ENCODE measurements around the gene PSAT1. TPM values are rescaled to one million over a fixed set of nuclear protein-coding genes. Genes with fewer than 3 reads are reported as not detected.

The PSAT1 gene
- total RNA-seq, 1 donor from 2014 or later, result 142 TPM

DNA sequence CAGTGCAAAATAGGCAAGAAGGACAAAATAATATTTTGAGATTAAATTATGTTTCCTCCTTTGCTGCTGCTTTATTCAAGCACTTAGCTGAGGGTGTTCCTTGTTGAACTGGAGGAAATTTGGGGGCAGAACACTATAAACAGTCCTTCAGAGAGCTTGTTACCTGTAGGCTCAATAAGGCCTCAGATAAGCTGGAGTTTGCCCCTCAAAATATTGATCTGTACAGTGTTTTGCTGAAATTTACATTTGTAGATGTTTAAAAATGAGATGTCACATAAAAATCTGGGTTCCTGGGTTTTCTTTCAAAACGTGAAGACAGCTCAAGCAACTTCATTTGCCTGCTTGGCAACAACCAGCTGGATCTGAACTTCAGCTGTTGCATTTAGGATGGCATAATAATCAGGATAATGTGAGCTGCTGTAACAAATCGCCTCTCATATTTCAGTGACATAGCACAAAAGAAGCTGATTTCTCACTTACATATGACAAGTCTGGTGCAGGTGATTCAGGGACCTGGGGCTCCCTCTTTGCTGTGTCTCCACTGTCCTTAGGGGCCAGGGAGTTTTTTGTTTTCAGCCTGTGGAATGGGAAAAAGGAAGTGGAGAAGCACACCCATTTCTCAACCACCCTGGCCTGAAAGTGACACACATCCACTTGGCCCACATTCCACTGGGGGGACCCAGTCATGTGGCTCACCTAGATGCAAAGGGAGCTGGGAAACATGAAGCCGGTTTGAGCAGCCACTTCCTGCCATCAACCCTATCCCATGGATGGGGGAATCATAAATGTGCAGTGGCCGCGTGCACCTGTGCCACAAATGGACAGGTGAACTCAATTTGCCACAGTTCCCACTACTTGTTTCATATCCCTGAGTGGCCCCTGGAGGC lies 2.4 kb upstream of the PSAT1 start:
- H3K36me3 ChIP-seq (ENCODE audit: control insufficient read depth, insufficient read depth, low read length), result no peaks in the 10 kb centered on the region
- H3K4me3 ChIP-seq (ENCODE audit: low read depth, low read length), result no peak overlapping the region
- H3K27me3 ChIP-seq (ENCODE audit: control insufficient read depth, insufficient read depth, low read length), result no peaks in the 10 kb centered on the region
- no peak for TF ChIP-seq CTCF (IDR thresholded peaks at IDR 0.05; ENCODE audit: insufficient read depth, low read length, severe bottlenecking)
- DNase-seq (ENCODE audit: low read depth) (no peak), FAIRE-seq (no peak)

DNA sequence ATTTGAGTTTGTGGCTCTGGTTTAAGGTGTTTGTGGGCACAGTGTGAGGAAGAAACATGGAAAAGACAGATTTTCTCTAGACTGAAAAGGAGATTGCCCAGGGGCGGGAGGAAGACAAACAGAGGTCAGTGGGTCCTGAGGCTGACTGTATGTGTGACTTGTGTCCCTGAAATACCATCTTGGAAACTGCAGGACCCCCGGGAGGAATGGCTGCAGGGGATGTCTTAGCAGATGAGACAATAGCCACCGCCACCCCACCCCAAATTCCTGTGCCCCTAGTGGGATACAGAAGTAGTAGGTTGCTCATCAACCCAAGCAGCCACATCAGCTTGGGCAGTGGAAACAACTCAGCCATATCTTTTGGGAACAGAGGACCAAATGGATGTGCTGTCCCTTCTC lies 1.7 kb upstream of the PSAT1 start:
- FAIRE-seq (no peak), DNase-seq (ENCODE audit: low read depth) (no peak)
- TF ChIP-seq CTCF (IDR thresholded peaks at IDR 0.05; ENCODE audit: insufficient read depth, low read length, severe bottlenecking), result no peak
- Histone ChIP-seq H3K27me3 (ENCODE audit: control insufficient read depth, insufficient read depth, low read length) (no peaks in the 10 kb centered on the region), H3K36me3 (ENCODE audit: control insufficient read depth, insufficient read depth, low read length) (peaks cover 3% of the 10 kb centered on the region), H3K4me3 (ENCODE audit: low read depth, low read length) (no peak overlapping the region)

- FAIRE-seq, result no peak
- Histone ChIP-seq H3K36me3 (ENCODE audit: control insufficient read depth, insufficient read depth, low read length) (peaks cover 6% of the 10 kb centered on the region), H3K27me3 (ENCODE audit: control insufficient read depth, insufficient read depth, low read length) (no peaks in the 10 kb centered on the region), H3K4me3 (ENCODE audit: low read depth, low read length) (peak overlapping the region; percentile 99)
- DNase-seq (ENCODE audit: low read depth), result no peak
- TF ChIP-seq CTCF (IDR thresholded peaks at IDR 0.05; ENCODE audit: insufficient read depth, low read length, severe bottlenecking), result no peak
Measured at GRCh38 chr9:78295731-78296130, 1.2 kb upstream of the PSAT1 start.

DNA sequence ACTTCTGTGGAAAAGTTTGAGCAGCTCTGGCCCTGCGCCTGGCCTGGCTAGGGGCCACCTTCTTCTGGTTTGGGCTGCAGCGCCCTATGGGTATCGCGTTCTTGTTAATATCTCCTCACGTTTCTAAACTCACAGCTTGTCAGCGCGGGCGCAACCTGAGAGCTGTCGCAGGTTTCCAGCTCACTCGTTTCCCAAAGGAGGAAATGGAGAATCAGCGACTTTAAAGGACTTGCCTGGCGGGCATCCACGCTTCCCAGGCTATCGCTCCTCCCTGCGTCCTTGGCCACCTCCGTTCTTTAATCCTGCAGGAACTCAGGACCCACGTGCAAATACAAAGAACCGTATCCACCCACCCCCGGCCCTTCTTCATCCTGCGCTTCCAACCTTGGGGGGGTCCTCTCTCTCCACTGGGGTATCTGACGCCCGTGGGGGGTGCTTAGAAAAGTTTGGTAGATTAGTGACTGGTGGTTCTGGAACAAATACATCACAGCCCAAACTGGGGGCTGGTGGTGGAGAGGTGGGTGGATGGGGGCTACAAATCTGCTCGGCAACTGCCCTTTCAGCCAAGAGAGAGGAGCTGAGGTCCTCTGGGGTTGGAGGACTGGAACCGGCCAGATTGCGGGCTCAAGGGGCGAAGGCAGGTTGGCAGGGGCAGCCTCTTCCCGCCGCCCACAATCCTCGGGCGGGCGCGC lies 578 bp upstream of the PSAT1 start:
- DNase-seq (ENCODE audit: low read depth), result peak; percentile 40
- Histone ChIP-seq H3K27me3 (ENCODE audit: control insufficient read depth, insufficient read depth, low read length) (no peaks in the 10 kb centered on the region), H3K4me3 (ENCODE audit: low read depth, low read length) (peak overlapping the region; percentile 99), H3K36me3 (ENCODE audit: control insufficient read depth, insufficient read depth, low read length) (peaks cover 6% of the 10 kb centered on the region)
- TF ChIP-seq CTCF (IDR thresholded peaks at IDR 0.05; ENCODE audit: insufficient read depth, low read length, severe bottlenecking), result no peak
- FAIRE-seq, result no peak

DNA sequence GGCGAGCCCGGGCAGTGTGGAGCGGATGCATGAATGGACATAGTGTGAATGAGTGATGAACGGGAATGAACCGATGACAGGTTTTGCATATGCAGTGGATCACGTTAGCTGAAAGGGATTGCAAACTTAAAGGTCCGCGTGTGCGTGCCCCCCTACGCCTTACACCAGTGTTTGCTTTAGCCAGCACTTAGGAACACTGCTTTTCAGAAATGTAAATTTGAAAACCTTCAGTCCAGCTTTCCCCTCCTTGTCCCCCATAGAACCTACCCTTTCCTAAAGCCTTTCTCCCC lies 692 bp downstream of the PSAT1 start:
- H3K27me3 ChIP-seq (ENCODE audit: control insufficient read depth, insufficient read depth, low read length), result no peaks in the 10 kb centered on the region
- peak; percentile 69 for DNase-seq (ENCODE audit: low read depth)
- peak overlapping the region; percentile 99 for H3K4me3 ChIP-seq (ENCODE audit: low read depth, low read length)
- H3K36me3 ChIP-seq (ENCODE audit: control insufficient read depth, insufficient read depth, low read length), result peaks cover 9% of the 10 kb centered on the region
- no peak for FAIRE-seq
- TF ChIP-seq CTCF (IDR thresholded peaks at IDR 0.05; ENCODE audit: insufficient read depth, low read length, severe bottlenecking), result no peak
